ENCODE measurements around the gene MLPH.

DNA sequence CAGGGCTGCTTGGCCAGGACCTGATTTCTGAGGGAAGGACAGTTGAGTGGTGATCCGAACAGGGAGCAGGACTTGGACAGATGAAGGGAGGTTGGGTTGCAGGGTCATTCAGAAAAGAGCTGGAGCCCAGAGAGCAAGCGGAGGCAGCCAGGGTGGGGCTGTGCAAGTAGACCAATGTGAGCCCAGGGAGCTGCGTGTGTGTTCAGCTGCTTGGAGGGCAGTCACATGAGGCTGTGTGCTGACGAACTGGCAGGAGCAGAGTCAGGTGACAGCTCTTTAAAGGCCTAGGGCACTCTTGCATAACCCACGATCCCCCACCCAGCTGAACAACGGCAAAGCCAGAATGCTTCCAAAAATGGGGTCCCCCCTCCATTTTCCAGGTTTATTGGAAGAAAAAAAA lies 4.6 kb upstream of the MLPH start:
- TF ChIP-seq, protein P1, sequence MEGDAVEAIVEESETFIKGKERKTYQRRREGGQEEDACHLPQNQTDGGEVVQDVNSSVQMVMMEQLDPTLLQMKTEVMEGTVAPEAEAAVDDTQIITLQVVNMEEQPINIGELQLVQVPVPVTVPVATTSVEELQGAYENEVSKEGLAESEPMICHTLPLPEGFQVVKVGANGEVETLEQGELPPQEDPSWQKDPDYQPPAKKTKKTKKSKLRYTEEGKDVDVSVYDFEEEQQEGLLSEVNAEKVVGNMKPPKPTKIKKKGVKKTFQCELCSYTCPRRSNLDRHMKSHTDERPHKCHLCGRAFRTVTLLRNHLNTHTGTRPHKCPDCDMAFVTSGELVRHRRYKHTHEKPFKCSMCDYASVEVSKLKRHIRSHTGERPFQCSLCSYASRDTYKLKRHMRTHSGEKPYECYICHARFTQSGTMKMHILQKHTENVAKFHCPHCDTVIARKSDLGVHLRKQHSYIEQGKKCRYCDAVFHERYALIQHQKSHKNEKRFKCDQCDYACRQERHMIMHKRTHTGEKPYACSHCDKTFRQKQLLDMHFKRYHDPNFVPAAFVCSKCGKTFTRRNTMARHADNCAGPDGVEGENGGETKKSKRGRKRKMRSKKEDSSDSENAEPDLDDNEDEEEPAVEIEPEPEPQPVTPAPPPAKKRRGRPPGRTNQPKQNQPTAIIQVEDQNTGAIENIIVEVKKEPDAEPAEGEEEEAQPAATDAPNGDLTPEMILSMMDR (IDR thresholded peaks at IDR 0.05) = no peak
- TF ChIP-seq EZH2 (IDR thresholded peaks at IDR 0.05) = no peak
- no peak for TF ChIP-seq EZH2phosphoT487 (IDR thresholded peaks at IDR 0.05)

Data from neural progenitor cell (in vitro differentiated cells).